HG03469 (cell line): ENCODE measurements around the gene ALDH3B1.
"Not testable (repeated sequence)": the region's sequence is repeated elsewhere in the genome, so short reads cannot be mapped to it uniquely, and the experiment has no call there.

Experiments used
- ATAC-seq: cut with Tn5 transposase; IDR thresholded peaks from one replicate; pipeline ENCODE4 v1.9.1; 2021; ENCODE audit warnings: mild to moderate bottlenecking, moderate library complexity, moderate number of reproducible peaks; ENCODE audit not compliant: unreplicated experiment

Gene ALDH3B1

DNA sequence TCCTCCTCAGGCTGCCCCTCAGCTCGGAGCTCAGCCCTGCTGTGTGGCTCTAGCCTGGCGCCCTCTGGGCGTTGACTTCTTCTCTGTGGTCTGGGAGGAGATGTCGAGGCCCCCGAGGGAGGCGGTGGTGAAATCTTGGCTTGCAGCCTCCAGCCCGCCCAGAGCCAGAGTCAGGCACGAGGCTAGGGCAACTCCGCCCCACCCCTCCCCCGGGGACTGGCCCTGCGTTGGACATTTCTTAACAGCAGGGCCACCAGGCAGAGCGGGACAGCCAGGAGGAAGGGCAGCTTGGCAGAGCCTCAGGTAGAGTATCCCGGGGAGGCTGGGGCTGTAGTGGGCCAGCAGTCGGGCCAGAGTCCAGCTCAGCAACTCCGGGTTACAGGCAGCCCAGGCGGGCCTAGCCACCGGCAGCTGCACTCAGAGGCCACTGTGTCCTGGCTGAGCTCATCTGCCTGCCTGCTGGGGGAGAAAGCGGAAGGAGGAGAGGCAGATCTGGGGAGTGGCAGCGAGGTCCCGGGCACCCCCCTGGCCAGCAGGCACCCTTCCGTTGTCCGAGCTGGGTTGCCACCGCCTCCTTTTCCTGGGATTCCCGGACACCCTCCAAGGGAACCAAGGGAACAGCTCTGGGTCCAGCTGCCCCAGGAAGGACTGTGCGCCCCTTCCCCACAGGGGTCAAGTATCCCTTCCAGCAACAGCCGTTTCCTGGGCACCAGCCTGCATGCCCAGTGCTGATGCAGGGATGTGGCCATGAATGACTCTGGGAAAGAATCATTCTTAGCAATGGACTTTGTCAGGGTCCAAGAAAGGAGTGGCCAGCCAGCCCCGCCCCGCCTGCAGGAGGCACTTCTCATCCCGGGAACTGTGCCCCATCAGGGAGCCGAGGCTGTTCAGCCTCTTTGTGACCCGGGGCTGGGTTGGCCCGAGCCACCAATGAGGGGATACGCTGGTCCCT is at the start of gene ALDH3B1:
ALDH3B1 (plus strand) TSS at position 238 of the 952 bp plus-strand sequence. CDS start 4,971 bp downstream, outside the sequence.
- ATAC-seq = no peak

DNA sequence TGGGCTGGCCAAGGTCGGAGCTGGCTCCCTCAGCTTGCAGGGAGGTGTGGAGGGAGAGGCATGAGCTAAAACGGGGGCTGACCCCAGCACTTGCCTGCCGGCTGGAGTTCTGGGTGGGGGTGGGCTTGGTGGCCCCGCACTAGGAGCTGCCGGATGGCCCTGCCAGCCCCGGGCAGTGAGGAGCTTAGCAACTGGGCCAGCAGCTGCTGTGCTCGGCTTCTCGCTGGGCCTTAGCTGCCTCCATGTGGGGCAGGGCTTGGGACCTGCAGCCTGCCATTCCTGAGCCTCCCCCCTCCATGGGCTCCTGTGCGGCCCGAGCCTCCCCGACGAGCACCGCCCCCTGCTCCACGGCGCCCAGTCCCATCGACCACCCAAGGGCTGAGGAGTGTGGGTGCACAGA is 46.9 kb upstream of the ALDH3B1 start:
- not testable (repeated sequence) for ATAC-seq

DNA sequence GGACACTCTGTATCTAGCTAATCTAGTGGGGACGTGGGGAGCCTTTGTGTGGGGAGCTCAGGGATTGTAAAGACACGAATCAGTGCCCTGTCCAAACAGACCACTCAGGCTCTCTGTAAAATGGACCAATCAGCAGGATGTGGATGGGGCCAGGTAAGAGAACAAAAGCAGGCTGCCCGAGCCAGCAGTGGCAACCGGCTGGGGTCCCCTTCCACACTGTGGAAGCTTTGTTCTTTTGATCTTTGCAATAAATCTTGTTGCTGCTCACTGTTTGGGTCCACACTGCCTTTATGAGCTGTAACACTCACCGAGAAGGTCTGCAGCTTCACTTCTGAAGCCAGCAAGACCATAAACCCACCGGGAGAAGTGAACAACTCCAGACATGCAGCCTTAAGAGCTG is 46.2 kb upstream of the ALDH3B1 start:
- ATAC-seq = not testable (repeated sequence)

- not testable (repeated sequence) for ATAC-seq
Observed at GRCh38 chr11:67964746-67965145, 45.4 kb upstream of the ALDH3B1 start.

DNA sequence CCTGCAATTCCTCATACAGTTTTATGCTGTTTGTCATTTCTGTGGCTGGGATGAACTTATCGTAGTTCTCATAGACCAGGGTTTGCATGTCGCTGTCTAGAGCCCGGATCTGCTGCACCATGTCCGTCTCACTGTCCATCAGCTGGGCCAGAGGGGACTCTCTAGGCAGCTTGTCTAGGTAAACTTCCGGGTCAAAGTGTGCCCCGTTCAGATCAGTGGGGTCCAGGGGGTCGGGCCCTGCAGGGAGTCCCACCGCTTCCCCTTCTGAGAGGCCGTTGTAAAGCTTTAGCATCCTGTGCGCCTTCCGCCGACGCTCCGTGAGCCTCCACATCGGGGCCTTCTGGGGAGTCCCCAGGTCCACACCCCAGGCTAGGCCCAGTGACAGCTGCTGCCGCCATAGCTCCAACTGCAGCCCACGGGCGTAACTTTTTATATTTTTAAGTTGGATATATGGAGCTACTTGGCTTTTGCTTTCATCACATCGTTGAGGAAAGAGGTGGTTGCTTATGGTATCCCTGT is 44.2 kb upstream of the ALDH3B1 start:
- not testable (repeated sequence) for ATAC-seq

- not testable (repeated sequence) for ATAC-seq
Observed at GRCh38 chr11:67974746-67975145, 35.4 kb upstream of the ALDH3B1 start.

DNA sequence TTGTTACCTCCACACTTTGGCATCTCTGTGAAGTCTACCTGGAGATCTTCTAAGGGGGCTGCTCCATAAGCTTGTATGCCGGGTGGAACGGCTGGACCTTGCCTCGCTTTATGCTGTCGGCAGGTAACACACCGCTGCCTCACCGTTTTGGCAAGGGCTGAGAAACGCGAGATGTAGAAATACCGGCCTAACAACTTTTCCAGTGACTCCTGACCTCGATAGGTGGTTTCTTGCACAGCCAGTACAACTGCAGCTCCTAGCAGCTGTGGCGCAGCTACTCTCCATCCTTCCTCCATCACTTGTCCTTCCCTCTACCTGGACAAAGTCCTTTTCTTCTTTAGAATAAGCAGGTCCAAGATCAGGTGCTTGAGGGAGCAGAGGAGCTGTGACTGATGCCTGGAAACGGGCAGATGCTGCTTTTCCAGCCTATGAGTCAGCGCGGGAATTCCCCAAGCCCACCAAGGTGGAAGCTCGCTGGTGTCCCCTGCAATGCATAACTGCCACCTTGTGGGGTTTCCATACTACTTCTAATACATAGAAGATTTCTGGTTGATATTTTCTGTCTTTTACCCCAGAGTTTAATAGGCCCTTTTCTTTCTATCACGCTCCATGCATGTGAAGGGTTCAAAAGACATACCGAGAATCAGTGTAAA is 31.2 kb upstream of the ALDH3B1 start:
- not testable (repeated sequence) for ATAC-seq

DNA sequence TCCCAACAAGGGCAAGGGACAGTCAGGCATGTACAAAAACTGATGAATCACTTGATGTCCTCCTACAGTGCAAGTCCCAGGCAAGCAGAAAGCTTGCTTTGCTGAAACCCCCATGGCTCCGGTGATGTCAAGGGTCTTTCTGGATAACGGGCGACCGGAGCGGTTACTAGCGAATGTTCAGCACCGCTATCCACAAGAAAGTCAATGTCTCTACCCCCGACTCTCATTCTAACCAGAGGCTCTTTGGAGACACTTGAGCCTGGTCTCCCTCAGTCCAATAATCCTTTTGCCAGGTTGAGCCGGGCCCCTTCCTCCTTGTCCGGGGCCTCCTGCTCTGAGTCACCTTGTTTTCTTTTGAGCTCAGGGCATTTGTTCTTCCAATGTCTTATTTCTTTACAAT is 28.9 kb upstream of the ALDH3B1 start:
- not testable (repeated sequence) for ATAC-seq

- not testable (repeated sequence) for ATAC-seq
Observed at GRCh38 chr11:67982255-67982857, 27.8 kb upstream of the ALDH3B1 start.

- no peak for ATAC-seq
Observed at GRCh38 chr11:67983951-67984350, 26.2 kb upstream of the ALDH3B1 start.

DNA sequence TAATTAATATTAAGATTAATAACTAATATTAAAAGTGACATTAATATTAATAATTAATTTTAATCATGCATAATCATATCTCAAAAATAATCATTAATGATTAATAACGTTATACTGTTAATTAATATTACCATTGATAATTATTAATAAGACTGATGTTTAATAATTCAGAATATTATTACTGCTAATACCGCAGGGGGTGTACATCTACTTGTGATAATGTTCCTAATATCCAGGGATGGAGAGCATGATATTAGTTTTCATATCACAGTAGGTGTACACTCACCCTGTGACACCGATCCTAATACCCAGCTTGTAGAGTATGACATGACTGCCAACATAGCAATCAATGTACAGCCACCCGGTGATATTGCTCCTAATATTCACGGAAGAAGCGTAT is 24.8 kb upstream of the ALDH3B1 start:
- not testable (repeated sequence) for ATAC-seq

DNA sequence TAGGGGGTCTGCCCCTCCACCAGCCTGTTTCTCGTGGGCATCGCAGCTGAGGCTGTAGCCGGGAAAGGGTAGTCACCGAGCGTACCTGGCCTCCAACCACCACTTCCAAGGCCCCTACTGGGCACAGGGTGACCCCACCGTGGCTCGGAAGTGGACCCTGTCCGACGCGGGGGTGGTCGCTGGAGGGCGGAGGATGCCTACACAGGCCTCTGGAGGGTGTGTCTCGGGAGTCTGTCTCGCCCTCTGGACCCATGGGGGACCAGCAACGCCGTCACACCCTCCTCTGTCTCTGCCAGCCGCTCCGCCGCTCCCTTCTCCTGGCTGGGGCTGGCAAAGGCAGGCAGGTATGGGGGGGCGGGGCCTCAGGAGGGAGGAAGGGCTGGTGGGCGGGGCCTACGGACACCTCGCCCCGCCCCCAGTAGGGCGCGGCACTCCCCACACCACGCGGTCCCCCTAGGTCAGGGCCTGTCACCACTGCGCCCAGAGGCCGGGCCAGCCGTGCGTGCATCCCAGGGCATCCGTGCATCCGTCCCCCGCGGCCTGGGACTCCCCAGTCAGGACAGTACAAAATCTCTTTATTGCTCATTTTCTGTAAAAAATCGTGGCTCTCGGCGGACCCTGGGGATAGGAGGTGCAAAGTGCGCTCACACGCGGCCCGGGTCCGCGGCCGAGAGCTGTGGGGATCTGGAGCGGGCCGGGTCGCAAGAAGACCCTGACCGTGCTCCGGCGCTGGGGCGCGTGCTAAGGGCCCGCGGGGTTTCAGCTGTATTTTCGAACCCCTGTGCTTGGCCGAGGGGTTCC is 19.4 kb upstream of the ALDH3B1 start:
- ATAC-seq = not testable (repeated sequence)

GRCh38 chr11:67991347-67992121 is 18.6 kb upstream of the ALDH3B1 start:
- ATAC-seq = not testable (repeated sequence)

- ATAC-seq = not testable (repeated sequence)
Observed at GRCh38 chr11:67993821-67994220, 16.3 kb upstream of the ALDH3B1 start.

GRCh38 chr11:67994387-67994786 is 15.7 kb upstream of the ALDH3B1 start:
- not testable (repeated sequence) for ATAC-seq

GRCh38 chr11:67995129-67995528 is 15.0 kb upstream of the ALDH3B1 start:
- not testable (repeated sequence) for ATAC-seq

DNA sequence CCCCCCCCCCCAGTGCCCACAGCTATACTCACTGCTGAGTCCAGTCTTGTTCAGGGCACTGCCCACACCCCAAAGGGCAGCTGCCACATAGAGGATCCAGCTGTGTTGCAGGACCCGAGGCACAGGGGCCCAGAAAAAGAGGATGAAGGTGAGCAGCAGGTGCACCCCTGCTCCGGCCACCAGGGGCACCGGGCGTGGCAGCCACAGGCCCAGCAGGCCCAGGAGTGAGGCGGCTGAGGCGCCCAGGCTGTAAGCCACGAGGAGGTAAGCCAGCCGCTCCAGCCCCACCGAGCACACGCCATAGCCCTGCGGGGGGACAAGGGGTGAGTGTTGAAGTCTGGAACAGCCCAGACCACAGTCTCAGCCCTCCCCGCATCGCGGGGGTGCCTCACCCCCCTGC is 14.5 kb upstream of the ALDH3B1 start:
- not testable (repeated sequence) for ATAC-seq

DNA sequence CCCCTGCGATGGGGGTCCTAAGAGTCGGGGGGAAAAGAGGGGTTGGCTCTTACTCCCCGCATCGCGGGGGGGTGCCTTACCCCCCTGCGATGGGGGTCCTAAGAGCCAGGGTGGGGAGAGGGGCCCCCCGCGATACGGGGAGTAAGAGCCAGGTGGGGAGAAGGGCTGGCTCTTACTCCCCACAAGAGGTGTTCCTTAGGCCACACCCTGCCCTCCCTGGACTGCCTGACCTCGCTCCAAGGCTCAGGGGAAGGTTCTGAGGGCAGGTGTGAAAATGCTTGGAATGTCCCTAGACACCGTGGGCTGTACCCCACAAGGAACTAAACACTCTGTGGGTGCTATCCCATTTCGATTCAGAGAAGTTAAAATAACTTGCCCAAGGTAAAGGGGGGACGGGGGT is 14.1 kb upstream of the ALDH3B1 start:
- ATAC-seq = no peak

- ATAC-seq = no peak
Observed at GRCh38 chr11:67996622-67997474, 13.3 kb upstream of the ALDH3B1 start.
